Activated T-helper 1 cell treated with anti-CD3 and anti-CD28 coated beads, Interleukin-12 subunit alpha, Interleukin-12 subunit beta, Interleukin-2, Interleukin-4 antibody, amounts not matched to agents 30 ng/mL and 10 ng/mL and 1 ng/mL, durations not matched to agents 14 hours and 24 hours and 36 hours (primary cell): ENCODE measurements around the gene MISP. TPM values are rescaled to one million over a fixed set of nuclear protein-coding genes. Genes with fewer than 3 reads are reported as not detected.
"Not testable (repeated sequence)": the region's sequence is repeated elsewhere in the genome, so short reads cannot be mapped to it uniquely, and the experiment has no call there.

Experiments
- DNase-seq: peaks from one replicate; pipeline ENCODE4 v3.0.0; 2021; ENCODE audit warnings: low spot score
- H3K27ac Mint-ChIP-seq: one replicate; pipeline ENCODE4 v1.8.0; 2021; ENCODE audit warnings: mild to moderate bottlenecking, mixed read lengths
- H3K27me3 Mint-ChIP-seq: one replicate; pipeline ENCODE4 v1.8.0; 2022; ENCODE audit warnings: mild to moderate bottlenecking, moderate library complexity, mixed read lengths; ENCODE audit not compliant: insufficient read depth
- H3K36me3 Mint-ChIP-seq: one replicate; pipeline ENCODE4 v1.8.0; 2021; ENCODE audit warnings: low read depth, mixed read lengths
- H3K4me1 Mint-ChIP-seq: one replicate; pipeline ENCODE4 v1.8.0; 2021; ENCODE audit warnings: low read depth, mixed read lengths
- H3K4me3 Mint-ChIP-seq: one replicate; pipeline ENCODE4 v1.8.0; 2021; ENCODE audit warnings: mild to moderate bottlenecking, moderate library complexity, mixed read lengths
- H3K9me3 Mint-ChIP-seq: one replicate; pipeline ENCODE4 v1.8.0; 2021; ENCODE audit warnings: mixed read lengths
- intact Hi-C: fragments of 100-400 bp; cut with micrococcal nuclease; formaldehyde crosslinking; loops from one replicate; pipeline ENCODE4 v1.15.1; 2024
- total RNA-seq: library from RNA; stranded (reverse); gene quantifications from 2 replicates; pipeline ENCODE4 v1.2.3, GENCODE V29; 2022

MISP gene
- total RNA-seq, 1 donor from 2014 or later, result not detected

DNA sequence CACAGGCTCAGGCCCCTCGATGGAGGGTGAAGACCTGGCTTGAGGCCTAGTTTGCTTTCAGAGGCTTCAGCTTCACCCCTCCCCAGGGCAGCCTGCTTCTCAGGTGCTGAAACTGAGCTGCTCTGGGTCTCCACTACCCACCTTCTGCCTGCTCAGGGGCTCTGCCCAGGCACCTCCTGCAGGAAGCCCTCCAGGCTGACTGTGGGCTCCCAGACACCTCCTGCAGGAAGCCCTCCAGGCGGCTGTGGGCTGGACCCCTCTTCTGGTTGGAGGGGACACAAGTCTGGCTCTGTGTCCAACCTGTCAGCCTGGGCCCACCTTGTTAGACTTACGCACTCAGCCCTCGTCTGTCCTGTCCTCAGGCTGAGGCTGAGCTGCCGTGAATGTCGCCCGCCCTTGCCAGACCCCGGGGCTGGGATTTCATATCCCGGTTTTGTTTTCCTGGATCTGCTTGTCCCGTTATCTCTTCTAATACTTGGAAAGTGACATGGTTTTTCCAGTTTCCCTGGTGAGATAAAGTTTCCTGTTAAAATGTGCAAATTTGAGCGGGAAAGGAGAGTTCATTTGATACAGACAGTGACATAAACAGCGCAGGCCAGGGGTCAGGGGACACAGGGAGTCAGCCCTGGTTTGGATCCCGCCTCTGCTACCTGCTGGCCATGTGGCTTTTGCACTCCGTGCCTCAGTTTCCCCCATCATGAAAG lies 20.8 kb upstream of the MISP start:
- Mint-ChIP-seq H3K27me3 (no peaks in the 10 kb centered on the region), H3K4me1 (no peaks in the 10 kb centered on the region), H3K9me3 (no peaks in the 10 kb centered on the region), H3K27ac (no peak overlapping the region), H3K36me3 (no peaks in the 10 kb centered on the region), H3K4me3 (no peak overlapping the region)
- DNase-seq, result no peak
- intact Hi-C loops, result loop anchor here (5.0 kb wide), 2 partner anchors 48 to 143 kb away; partner anchors contain the start of gene HCN2

DNA sequence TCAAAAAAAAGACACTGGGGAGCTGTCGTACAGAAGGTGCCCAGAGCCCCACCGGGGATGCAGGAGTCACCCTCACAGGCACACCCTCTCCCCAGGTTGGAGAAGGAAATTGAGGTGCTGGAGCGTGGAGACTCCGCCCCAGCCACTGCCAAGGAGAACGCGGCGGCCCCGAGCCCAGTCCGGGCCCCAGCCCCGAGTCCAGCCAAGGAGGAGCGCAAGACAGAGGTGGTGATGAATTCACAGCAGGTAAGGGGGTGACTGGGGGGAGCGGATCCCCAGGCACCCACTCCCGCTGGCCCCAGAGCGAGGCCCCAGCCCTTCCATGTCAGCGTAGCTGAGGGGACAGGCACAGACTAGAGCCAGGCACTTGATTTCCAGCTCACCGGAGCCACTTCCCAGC lies 19.9 kb upstream of the MISP start:
- no peaks in the 10 kb centered on the region for H3K27me3 Mint-ChIP-seq
- H3K4me3 Mint-ChIP-seq, result no peak overlapping the region
- no peak for DNase-seq
- H3K36me3 Mint-ChIP-seq, result no peaks in the 10 kb centered on the region
- intact Hi-C loops, result loop anchor here (5.0 kb wide), 2 partner anchors 49 to 144 kb away; partner anchors contain the start of gene HCN2
- H3K27ac Mint-ChIP-seq, result no peak overlapping the region
- H3K9me3 Mint-ChIP-seq, result no peaks in the 10 kb centered on the region
- H3K4me1 Mint-ChIP-seq, result no peaks in the 10 kb centered on the region

DNA sequence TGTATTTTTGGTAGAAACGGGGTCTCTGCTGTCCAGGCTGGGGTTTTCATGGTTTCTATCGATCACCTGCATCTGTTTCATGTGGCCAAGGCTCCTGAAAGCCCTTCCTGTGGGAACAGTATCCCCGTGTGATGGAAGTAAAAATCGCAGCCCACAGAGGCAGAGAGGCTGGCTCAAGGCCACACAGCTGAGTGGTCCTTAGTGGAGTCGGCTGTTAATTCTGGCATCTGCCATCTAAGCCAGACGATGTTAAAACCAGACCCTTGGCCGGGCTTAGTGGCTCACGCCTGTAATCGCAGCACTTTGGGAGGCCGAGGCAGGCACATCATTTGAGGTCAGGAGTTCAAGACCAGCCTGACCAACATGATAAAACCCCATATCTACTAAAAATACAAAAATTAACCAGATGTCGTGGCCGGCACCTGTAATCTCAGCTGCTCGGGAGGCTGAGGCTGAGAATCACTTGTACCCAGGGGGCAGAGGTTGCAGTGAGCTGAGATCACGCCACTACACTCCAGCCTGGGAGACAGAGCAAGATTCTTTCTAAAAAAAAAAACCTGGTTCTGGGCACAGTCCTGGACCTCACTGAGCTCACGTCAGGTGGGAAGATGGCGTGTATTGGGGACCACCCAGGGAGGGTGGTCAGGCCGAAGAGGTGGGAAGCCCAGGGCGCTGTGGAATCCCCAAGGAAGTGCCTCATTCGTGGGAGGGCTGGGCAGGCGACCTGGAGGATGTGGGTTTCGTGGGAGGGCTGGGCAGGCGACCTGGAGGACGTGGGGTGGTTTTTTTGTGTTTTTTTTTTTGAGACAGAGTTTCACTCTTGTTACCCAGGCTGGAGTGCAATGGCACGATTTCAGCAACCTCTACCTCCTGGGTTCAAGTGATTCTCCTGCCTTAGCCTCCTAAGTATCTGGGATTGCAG lies 18.5 kb upstream of the MISP start:
- H3K4me3 Mint-ChIP-seq, result no peak overlapping the region
- no peak for DNase-seq
- intact Hi-C loops, result loop anchor here (5.0 kb wide), 2 partner anchors 50 to 145 kb away; partner anchors contain the start of gene HCN2
- no peaks in the 10 kb centered on the region for H3K27me3 Mint-ChIP-seq
- H3K27ac Mint-ChIP-seq, result no peak overlapping the region
- H3K9me3 Mint-ChIP-seq, result no peaks in the 10 kb centered on the region
- H3K4me1 Mint-ChIP-seq, result no peaks in the 10 kb centered on the region
- H3K36me3 Mint-ChIP-seq, result no peaks in the 10 kb centered on the region

DNA sequence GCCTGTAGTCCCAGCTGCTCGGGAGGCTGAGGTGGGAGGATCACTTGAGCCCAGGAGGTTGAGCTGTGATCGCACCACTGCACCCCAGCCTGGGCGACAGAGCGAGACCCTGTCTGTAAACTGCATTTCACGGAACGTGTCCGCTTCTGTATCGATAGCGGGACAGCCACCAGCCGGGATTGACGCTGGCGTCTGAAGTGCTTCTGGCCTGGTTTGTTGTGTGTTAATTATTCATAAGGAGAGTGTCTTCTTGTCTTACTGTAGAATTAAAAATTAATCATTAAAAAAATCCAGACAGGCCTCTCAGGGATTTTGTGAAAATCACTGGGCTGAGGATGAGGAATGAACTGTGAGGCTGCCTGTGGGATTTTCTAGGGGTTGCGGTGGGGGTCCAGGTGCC lies 16.2 kb upstream of the MISP start:
- Mint-ChIP-seq H3K27me3 (no peaks in the 10 kb centered on the region), H3K9me3 (no peaks in the 10 kb centered on the region), H3K27ac (no peak overlapping the region), H3K4me3 (no peak overlapping the region), H3K36me3 (no peaks in the 10 kb centered on the region), H3K4me1 (no peaks in the 10 kb centered on the region)
- intact Hi-C loops, result loop anchor here (1.0 to 5.0 kb wide), 3 partner anchors 52 to 147 kb away; partner anchors contain the start of gene HCN2
- no peak for DNase-seq

DNA sequence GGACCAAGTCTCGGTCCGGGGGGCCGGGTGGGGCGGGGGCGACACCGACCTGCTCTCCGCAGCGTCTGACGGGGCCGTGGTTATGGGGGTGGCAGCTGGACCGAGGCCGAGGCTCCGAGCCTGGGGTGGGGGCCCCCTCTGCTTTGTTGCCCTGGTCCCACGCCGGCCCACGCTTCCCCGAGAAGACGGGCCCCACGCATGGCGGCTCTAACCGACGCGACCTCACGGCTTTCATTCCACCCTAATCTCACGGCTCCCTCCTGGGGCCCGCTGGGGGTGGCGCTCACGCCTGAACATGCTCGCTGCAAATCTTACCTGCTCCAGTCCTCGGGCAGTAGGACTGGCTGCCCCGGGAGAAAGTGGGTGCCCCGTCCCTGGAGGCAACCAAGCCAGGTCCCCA lies 14.8 kb upstream of the MISP start:
- no peaks in the 10 kb centered on the region for H3K4me1 Mint-ChIP-seq
- no peaks in the 10 kb centered on the region for H3K36me3 Mint-ChIP-seq
- intact Hi-C loops, result no loop called here
- no peaks in the 10 kb centered on the region for H3K9me3 Mint-ChIP-seq
- no peak for DNase-seq
- H3K27me3 Mint-ChIP-seq, result no peaks in the 10 kb centered on the region
- no peak overlapping the region for H3K27ac Mint-ChIP-seq
- H3K4me3 Mint-ChIP-seq, result no peak overlapping the region

DNA sequence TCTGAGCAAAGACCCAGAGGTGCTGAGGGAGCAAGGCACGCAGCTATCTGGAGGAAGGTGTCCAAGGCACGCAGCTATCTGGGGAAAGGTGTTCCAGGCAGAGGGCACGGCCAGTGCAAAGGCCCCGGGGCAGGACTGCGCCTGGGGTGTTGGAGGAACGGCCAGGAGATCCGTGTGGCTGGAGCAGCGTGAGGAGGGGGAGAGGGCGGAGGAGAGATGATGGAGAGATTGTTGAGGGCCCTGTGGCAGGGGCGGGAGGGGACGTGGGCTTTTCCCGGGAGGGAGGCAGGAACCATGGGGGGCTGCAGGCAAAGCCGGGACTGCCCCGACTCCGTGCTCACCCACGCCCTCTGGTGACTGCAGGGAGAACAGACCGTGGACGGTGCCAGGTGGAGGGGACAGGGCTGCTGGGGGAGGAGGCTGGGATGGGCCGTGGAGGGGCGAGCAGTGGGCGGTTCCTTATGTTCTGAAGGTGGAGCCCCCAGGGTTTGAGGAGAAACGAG lies 13.3 kb upstream of the MISP start:
- H3K4me3 Mint-ChIP-seq, result no peak overlapping the region
- no peaks in the 10 kb centered on the region for H3K36me3 Mint-ChIP-seq
- no peak overlapping the region for H3K27ac Mint-ChIP-seq
- DNase-seq, result peak; percentile 26
- intact Hi-C loops, result no loop called here
- H3K4me1 Mint-ChIP-seq, result no peaks in the 10 kb centered on the region
- peaks cover 7% of the 10 kb centered on the region for H3K9me3 Mint-ChIP-seq
- no peaks in the 10 kb centered on the region for H3K27me3 Mint-ChIP-seq

DNA sequence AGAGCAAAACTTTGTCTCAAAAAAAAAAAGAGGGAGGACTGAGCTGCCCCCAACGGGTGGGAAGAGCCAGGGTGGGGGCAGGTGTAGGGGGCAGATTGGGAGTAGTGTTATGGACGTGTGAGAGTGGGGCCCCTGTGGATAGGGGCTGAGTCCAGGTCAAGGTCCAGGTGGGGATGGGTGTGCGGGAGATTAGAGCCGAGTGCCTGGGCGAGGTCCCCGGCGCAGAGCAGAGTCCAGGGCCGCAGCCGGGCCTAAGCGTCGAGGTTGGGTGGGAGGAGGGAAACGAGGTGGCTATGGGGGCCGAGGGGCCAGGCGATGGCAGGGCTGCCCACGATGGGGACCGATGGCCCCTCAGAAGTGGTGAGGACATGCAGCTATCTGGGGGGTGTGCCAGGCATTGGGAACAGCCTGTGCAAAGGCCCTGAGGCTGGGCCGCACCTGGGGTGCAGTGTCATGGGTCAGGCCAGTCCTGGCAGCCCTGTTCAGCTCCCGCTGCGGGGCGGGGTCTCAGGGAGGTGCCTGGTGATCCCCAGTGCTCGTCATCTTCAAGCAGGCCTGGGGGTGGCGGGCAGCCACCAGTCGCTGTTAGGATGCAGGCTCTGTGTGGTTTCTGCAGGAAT lies 12.3 kb upstream of the MISP start:
- intact Hi-C loops, result no loop called here
- H3K27me3 Mint-ChIP-seq, result no peaks in the 10 kb centered on the region
- H3K27ac Mint-ChIP-seq, result no peak overlapping the region
- no peaks in the 10 kb centered on the region for H3K36me3 Mint-ChIP-seq
- no peaks in the 10 kb centered on the region for H3K4me1 Mint-ChIP-seq
- H3K9me3 Mint-ChIP-seq, result peaks cover 9% of the 10 kb centered on the region
- H3K4me3 Mint-ChIP-seq, result no peak overlapping the region
- DNase-seq, result no peak

DNA sequence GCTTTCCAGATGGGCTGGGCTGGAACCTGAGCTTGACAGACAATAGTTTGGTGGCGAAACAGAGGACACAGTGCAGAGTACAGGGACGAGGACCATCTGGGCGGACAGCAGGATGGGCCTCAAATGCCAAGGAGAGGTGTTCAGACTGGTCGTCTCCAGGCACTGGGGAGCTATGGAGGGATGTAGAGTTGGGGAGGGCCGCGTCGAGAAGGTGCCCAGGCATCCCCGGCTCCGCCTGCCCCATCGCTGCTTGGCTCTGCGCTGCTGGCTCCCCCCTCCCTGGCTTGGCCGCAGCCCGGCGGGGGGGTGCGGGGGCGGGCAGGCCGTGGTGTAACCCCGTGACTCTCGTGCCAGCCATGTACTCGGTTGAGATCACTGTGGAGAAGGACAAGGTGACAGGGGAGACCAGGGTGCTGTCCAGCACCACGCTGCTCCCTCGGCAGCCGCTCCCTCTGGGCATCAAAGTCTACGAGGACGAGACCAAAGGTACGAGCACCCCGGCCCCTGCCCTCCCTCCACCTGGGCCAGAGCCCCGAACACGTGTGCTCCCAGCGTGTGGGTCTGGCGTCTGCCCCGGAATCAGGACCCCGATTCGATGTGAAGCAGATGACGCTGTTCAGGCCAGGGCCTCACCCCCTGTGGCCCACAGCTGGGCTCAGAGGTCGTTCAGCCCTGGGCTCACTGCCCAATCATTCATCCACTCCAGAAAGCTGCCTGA lies 10.8 kb upstream of the MISP start:
- H3K27me3 Mint-ChIP-seq, result no peaks in the 10 kb centered on the region
- no peak overlapping the region for H3K4me3 Mint-ChIP-seq
- H3K36me3 Mint-ChIP-seq, result no peaks in the 10 kb centered on the region
- no peak for DNase-seq
- no peak overlapping the region for H3K27ac Mint-ChIP-seq
- intact Hi-C loops, result no loop called here
- H3K9me3 Mint-ChIP-seq, result peaks cover 18% of the 10 kb centered on the region
- H3K4me1 Mint-ChIP-seq, result no peaks in the 10 kb centered on the region

DNA sequence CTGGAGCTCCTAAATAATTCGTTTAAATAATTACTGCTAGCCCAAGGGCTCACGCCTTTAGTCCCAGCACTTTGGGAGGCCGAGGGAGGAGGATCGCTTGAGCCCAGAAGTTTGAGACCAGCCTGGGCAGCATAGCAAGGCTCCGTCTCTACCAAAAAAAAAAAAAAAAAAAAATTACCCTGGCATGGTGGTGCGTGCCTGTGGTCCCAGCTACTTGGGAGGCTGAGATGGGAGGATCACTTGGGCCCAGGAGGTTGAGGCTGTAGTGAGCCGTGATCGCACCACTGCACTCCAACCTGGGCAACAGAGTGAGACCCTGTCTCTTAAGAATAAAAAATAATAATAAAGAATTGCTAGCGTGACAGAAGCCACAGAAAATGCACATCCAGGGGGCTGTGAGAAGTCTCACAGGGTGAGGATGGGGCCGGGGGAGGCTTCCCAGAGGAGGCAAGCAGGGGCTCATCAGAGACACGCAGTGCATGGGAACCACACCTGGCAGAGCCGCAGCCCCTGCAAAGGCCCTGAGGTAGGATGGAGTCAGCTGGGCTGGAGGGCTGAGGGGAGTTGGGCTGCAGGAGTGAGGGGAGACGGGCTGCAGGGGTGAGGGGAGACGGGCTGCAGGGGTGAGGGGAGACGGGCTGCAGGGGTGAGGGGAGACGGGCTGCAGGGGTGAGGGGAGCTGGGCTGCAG lies 10.0 kb upstream of the MISP start:
- H3K4me1 Mint-ChIP-seq, H3K27ac Mint-ChIP-seq, H3K36me3 Mint-ChIP-seq, H3K4me3 Mint-ChIP-seq, H3K27me3 Mint-ChIP-seq, intact Hi-C loops, DNase-seq: not testable (repeated sequence)
- H3K9me3 Mint-ChIP-seq, result peaks cover 18% of the 10 kb centered on the region

DNA sequence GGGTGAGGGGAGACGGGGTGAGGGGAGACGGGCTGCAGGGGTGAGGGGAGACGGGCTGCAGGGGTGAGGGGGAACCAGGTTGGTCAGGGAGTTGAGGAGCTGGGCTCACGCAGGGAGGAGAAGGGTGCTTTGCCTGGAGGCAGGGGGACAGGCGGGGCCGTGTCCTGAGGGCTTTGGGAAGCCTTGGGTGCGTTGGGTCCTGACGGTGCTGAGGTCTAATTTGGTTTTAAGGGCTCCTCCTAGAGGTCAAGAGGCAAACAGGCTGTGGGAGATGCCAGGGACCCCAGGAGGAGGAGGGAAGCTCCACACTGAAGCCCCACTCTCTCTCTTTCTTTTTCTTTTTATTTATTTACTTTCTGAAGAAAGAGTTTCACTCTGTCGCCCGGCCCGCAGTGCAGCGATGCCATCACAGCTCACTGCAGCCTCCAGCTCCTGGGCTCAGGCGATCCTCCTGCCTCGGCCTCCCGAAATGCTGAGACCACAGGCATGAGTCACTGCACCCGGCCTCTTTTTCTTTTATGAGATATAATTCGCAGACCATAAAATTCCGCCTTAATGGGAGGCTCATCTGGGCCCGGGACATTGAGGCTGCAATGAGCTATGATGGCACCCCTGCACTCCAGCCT lies 9.3 kb upstream of the MISP start:
- DNase-seq, result no peak
- H3K36me3 Mint-ChIP-seq, result no peaks in the 10 kb centered on the region
- H3K9me3 Mint-ChIP-seq, result peaks cover 18% of the 10 kb centered on the region
- intact Hi-C loops, result no loop called here
- H3K4me3 Mint-ChIP-seq, result no peak overlapping the region
- no peaks in the 10 kb centered on the region for H3K27me3 Mint-ChIP-seq
- H3K4me1 Mint-ChIP-seq, result no peaks in the 10 kb centered on the region
- no peak overlapping the region for H3K27ac Mint-ChIP-seq

DNA sequence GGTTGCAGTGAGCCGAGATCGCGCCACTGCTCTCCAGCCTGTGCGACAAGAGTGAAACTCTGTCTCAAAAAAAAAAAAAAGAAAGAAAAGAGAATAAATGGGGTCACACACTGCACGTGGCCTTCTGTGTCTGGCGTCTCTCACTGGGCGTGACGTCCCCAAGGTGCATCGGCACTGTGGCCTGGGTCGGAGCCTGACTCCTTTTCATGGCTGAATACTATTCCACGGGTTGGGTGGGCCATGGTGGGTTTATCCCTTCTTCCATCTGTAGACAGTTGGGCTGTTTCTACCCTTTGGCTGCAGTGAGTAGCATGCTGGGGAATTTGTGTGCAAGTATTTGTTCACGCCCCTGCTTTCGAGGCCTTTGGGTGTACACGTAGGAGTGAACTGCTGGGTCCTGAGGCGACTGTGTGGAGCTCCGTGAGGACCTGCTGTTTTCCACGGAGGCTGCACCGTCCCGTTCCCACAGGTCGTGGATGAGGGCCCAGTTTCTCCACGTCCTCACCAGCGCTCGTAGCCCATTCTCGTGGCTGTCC lies 8.3 kb upstream of the MISP start:
- Mint-ChIP-seq H3K36me3 (no peaks in the 10 kb centered on the region), H3K27me3 (no peaks in the 10 kb centered on the region), H3K9me3 (peaks cover 18% of the 10 kb centered on the region), H3K27ac (no peak overlapping the region), H3K4me1 (no peaks in the 10 kb centered on the region), H3K4me3 (no peak overlapping the region)
- intact Hi-C loops, result no loop called here
- DNase-seq, result no peak
